A549 treated with Mapracorat at 1 μM for 4 hours (cell line): ENCODE data around the gene ABCA2. TPM values are rescaled to one million over a fixed set of nuclear protein-coding genes. Genes with fewer than 3 reads are reported as not detected.

ENCODE experiments used
- total RNA-seq: library from RNA; stranded (reverse); fragments of 200-300 nt; extraction: Qiagen RNA extraction; gene quantifications from 5 replicates; pipeline ENCODE4 v1.2.3, GENCODE V29; 2022

Gene ABCA2
- total RNA-seq, 1 experiment from 2014 or later = 29.4 TPM

Other genes starting within 250 kb of the ABCA2 start
- gene TMEM141, start 236.9 kb downstream of the ABCA2 start, total RNA-seq = 58.1 to 77.3 TPM (median 76.6 TPM) in 5 replicates
- gene CCDC183, start 231.9 kb downstream of the ABCA2 start, total RNA-seq = 0.16 to 0.58 TPM (median 0.23 TPM) in 5 replicates
- gene RABL6, start 220.3 kb downstream of the ABCA2 start, total RNA-seq = 59.0 to 84.9 TPM (median 81.6 TPM) in 5 replicates
- gene AJM1, start 185.8 kb downstream of the ABCA2 start, total RNA-seq = 3.3 to 4.7 TPM (median 4.6 TPM) in 5 replicates
- 279 to 323 TPM (median 297 TPM) in 5 replicates for gene PHPT1, start 178.8 kb downstream of the ABCA2 start, total RNA-seq
- 1.6 to 5.3 TPM (median 3.7 TPM) in 5 replicates for gene MAMDC4, start 175.9 kb downstream of the ABCA2 start, total RNA-seq
- 435 to 512 TPM (median 456 TPM) in 5 replicates for gene EDF1, start 161.9 kb downstream of the ABCA2 start, total RNA-seq
- 38.3 to 63.1 TPM (median 52.9 TPM) in 5 replicates for gene TRAF2, start 141.7 kb downstream of the ABCA2 start, total RNA-seq
- 62.7 to 103 TPM (median 99.7 TPM) in 5 replicates for gene FBXW5, start 83.5 kb downstream of the ABCA2 start, total RNA-seq
- 0.42 to 3.2 TPM (median 0.76 TPM) in 5 replicates for gene C8G, start 83.0 kb downstream of the ABCA2 start, total RNA-seq
- 1.0 to 1.9 TPM (median 1.3 TPM) in 5 replicates for gene LCN12, start 76.0 kb downstream of the ABCA2 start, total RNA-seq
- gene PTGDS, start 50.7 kb downstream of the ABCA2 start, total RNA-seq = 0.44 to 0.61 TPM (median 0.47 TPM) in 4 of 5 replicates, not detected in the other
- 0.07 to 0.24 TPM (median 0.10 TPM) in 5 replicates for gene LCNL1, start 45.2 kb downstream of the ABCA2 start, total RNA-seq
- 43.1 to 85.2 TPM (median 71.2 TPM) in 5 replicates for gene PAXX, start 35.8 kb downstream of the ABCA2 start, total RNA-seq
- gene CLIC3, start 31.7 kb downstream of the ABCA2 start, total RNA-seq = 2.4 to 5.5 TPM (median 4.9 TPM) in 5 replicates
- 0.05 to 0.07 TPM (median 0.06 TPM) in 4 of 5 replicates, not detected in the other for gene FUT7, start 3.9 kb upstream of the ABCA2 start, total RNA-seq
- 40.8 to 96.8 TPM (median 80.5 TPM) in 5 replicates for gene NPDC1, start 17.9 kb upstream of the ABCA2 start, total RNA-seq
- 2.2 to 2.9 TPM (median 2.4 TPM) in 5 replicates for gene ENTPD2, start 25.8 kb upstream of the ABCA2 start, total RNA-seq
- gene SAPCD2, start 42.3 kb upstream of the ABCA2 start, total RNA-seq = 13.5 to 26.0 TPM (median 23.9 TPM) in 5 replicates
- gene UAP1L1, start 49.3 kb upstream of the ABCA2 start, total RNA-seq = 9.3 to 16.6 TPM (median 12.2 TPM) in 5 replicates
- 40.2 to 53.2 TPM (median 51.7 TPM) in 5 replicates for gene MAN1B1, start 58.7 kb upstream of the ABCA2 start, total RNA-seq
- gene DPP7, start 86.5 kb upstream of the ABCA2 start, total RNA-seq = 66.6 to 132 TPM (median 125 TPM) in 5 replicates
- 0.20 to 0.71 TPM (median 0.53 TPM) in 5 replicates for gene GRIN1, start 110.9 kb upstream of the ABCA2 start, total RNA-seq
- gene LRRC26, start 141.8 kb upstream of the ABCA2 start, total RNA-seq = 0.59 to 2.0 TPM (median 1.8 TPM) in 5 replicates
- gene TMEM210, start 143.8 kb upstream of the ABCA2 start, total RNA-seq = not detected in 5 replicates
- 23.4 to 36.8 TPM (median 34.5 TPM) in 5 replicates for gene ANAPC2, start 160.3 kb upstream of the ABCA2 start, total RNA-seq
- 103 to 151 TPM (median 139 TPM) in 5 replicates for gene SSNA1, start 160.4 kb upstream of the ABCA2 start, total RNA-seq
- gene TPRN, start 172.5 kb upstream of the ABCA2 start, total RNA-seq = 6.0 to 10.8 TPM (median 10.2 TPM) in 5 replicates
- 33.8 to 47.5 TPM (median 45.4 TPM) in 5 replicates for gene TMEM203, start 177.4 kb upstream of the ABCA2 start, total RNA-seq
- 9.8 to 19.3 TPM (median 16.4 TPM) in 5 replicates for gene NDOR1, start 177.5 kb upstream of the ABCA2 start, total RNA-seq
- 1.1 to 2.1 TPM (median 1.8 TPM) in 5 replicates for gene RNF208, start 194.0 kb upstream of the ABCA2 start, total RNA-seq
- gene CYSRT1, start 196.9 kb upstream of the ABCA2 start, total RNA-seq = 2.5 to 5.4 TPM (median 4.8 TPM) in 5 replicates
- 0.07 to 0.44 TPM (median 0.31 TPM) in 5 replicates for gene RNF224, start 199.3 kb upstream of the ABCA2 start, total RNA-seq
- 0.08 to 0.28 TPM (median 0.09 TPM) in 3 of 5 replicates, not detected in the others for gene SLC34A3, start 202.7 kb upstream of the ABCA2 start, total RNA-seq
- gene TUBB4B, start 213.1 kb upstream of the ABCA2 start, total RNA-seq = 637 to 832 TPM (median 729 TPM) in 5 replicates
- not detected in 5 replicates for gene STPG3, start 223.0 kb upstream of the ABCA2 start, total RNA-seq
- gene NELFB, start 227.1 kb upstream of the ABCA2 start, total RNA-seq = 43.1 to 58.5 TPM (median 55.8 TPM) in 5 replicates
- 17.1 to 29.0 TPM (median 26.7 TPM) in 5 replicates for gene TOR4A, start 249.5 kb upstream of the ABCA2 start, total RNA-seq